Bronchial epithelial cell (primary cell): ENCODE results near the gene SPATA24. TPM values are rescaled to one million over a fixed set of nuclear protein-coding genes. Genes with fewer than 3 reads are reported as not detected.
"Not testable (repeated sequence)": the region's sequence is repeated elsewhere in the genome, so short reads cannot be mapped to it uniquely, and the experiment has no call there.

ENCODE experiments used
- DNase-seq: peaks from one replicate; pipeline ENCODE4 v3.0.0-alpha.2; 2010; ENCODE audit warnings: low read depth
- FAIRE-seq: peaks from 2 replicates; lab custom pipeline; 2011; peaks lifted over from hg19 to GRCh38; lab: Jason Lieb, UNC
- H3K27me3 ChIP-seq: 2 replicates; pipeline ENCODE4 v1.5.1; 2011; ENCODE audit warnings: low read length; ENCODE audit not compliant: control insufficient read depth, insufficient read depth
- H3K36me3 ChIP-seq: 2 replicates; pipeline ENCODE4 v1.5.1; 2011; ENCODE audit warnings: low read length; ENCODE audit not compliant: control insufficient read depth, insufficient read depth
- H3K4me3 ChIP-seq: 2 replicates; pipeline ENCODE4 v1.5.1; 2011; ENCODE audit warnings: mild to moderate bottlenecking, low read depth, low read length, control low read depth
- CTCF ChIP-seq: IDR thresholded peaks from 2 replicates; pipeline ENCODE4 v1.5.1; 2011; ENCODE audit warnings: mild to moderate bottlenecking, moderate library complexity, low read length, control low read depth, inconsistent platforms; ENCODE audit not compliant: insufficient read depth, severe bottlenecking
- total RNA-seq: library from RNA; depleted of rRNA; stranded (reverse); fragments of >200 nt; gene quantifications from 2 replicates; pipeline ENCODE4 v1.2.1, GENCODE V29; 2014

Gene SPATA24
- total RNA-seq, 1 donor from 2014 or later, result 6.1 TPM

GRCh38 chr5:139443831-139444453, 40.1 kb upstream of the SPATA24 start:
- Histone ChIP-seq H3K27me3 (no peaks in the 10 kb centered on the region), H3K4me3 (no peak overlapping the region), H3K36me3 (no peaks in the 10 kb centered on the region)
- no peak for TF ChIP-seq CTCF
- DNase-seq, result peak; percentile 76
- FAIRE-seq, result no peak

GRCh38 chr5:139440416-139440815, 36.5 kb upstream of the SPATA24 start:
- not testable (repeated sequence) for H3K4me3 ChIP-seq, H3K27me3 ChIP-seq, FAIRE-seq, DNase-seq, H3K36me3 ChIP-seq

GRCh38 chr5:139439013-139439903, 35.4 kb upstream of the SPATA24 start, which contains the start of gene DNAJC18:
DNAJC18 (minus strand) TSS chr5:139439525; CDS start chr5:139439445, 80 bp downstream.
- DNase-seq, result peak; percentile 71
- FAIRE-seq, result no peak
- TF ChIP-seq CTCF, result no peak
- Histone ChIP-seq H3K36me3 (no peaks in the 10 kb centered on the region), H3K27me3 (no peaks in the 10 kb centered on the region), H3K4me3 (peak within 1 kb of the TSS; percentile 97)

- H3K36me3 ChIP-seq, result no peaks in the 10 kb centered on the region
- H3K4me3 ChIP-seq, result peak overlapping the region; percentile 97
- no peaks in the 10 kb centered on the region for H3K27me3 ChIP-seq
- TF ChIP-seq CTCF, result no peak
- FAIRE-seq (no peak), DNase-seq (no peak)
Observed at GRCh38 chr5:139438707-139439012, 34.8 kb upstream of the SPATA24 start.

- no peaks in the 10 kb centered on the region for H3K36me3 ChIP-seq
- FAIRE-seq, result no peak
Observed at GRCh38 chr5:139435676-139436075, 31.8 kb upstream of the SPATA24 start.

More at GRCh38 chr5:139435676-139436075, 31.8 kb upstream of the SPATA24 start:
- no peaks in the 10 kb centered on the region for H3K27me3 ChIP-seq
- TF ChIP-seq CTCF, result no peak
- DNase-seq, result no peak
- H3K4me3 ChIP-seq, result no peak overlapping the region
